NB4 (cell line): Measurements from ENCODE around the gene INSR.

Source experiments
- CTCF ChIP-seq: IDR thresholded peaks from one replicate; pipeline ENCODE4 v1.5.1; 2012; ENCODE audit warnings: low read depth, low read length
- POLR2A ChIP-seq: IDR thresholded peaks from 2 replicates; pipeline ENCODE4 v1.6.1; 2011; ENCODE audit warnings: mild to moderate bottlenecking; ENCODE audit not compliant: insufficient read length; ENCODE audit errors: extremely low read depth

GRCh38 chr19:7120499-7120898 lies 173.7 kb downstream of the INSR start:
- TF ChIP-seq CTCF (no peak), POLR2A (no peak)
